GM18519 (cell line): Measurements from ENCODE around the gene RAB25.
"Not testable (repeated sequence)": the region's sequence is repeated elsewhere in the genome, so short reads cannot be mapped to it uniquely, and the experiment has no call there.

Source experiments
- ATAC-seq: cut with Tn5 transposase; IDR thresholded peaks from one replicate; pipeline ENCODE4 v1.9.1; 2021; ENCODE audit warnings: mild to moderate bottlenecking, moderate library complexity; ENCODE audit not compliant: unreplicated experiment, low FRiP score

The RAB25 gene

DNA sequence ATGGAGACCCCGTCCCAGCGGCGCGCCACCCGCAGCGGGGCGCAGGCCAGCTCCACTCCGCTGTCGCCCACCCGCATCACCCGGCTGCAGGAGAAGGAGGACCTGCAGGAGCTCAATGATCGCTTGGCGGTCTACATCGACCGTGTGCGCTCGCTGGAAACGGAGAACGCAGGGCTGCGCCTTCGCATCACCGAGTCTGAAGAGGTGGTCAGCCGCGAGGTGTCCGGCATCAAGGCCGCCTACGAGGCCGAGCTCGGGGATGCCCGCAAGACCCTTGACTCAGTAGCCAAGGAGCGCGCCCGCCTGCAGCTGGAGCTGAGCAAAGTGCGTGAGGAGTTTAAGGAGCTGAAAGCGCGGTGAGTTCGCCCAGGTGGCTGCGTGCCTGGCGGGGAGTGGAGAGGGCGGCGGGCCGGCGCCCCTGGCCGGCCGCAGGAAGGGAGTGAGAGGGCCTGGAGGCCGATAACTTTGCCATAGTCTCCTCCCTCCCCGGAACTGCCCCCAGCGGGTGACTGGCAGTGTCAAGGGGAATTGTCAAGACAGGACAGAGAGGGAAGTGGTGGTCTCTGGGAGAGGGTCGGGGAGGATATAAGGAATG lies 54.1 kb downstream of the RAB25 start:
- no peak for ATAC-seq

DNA sequence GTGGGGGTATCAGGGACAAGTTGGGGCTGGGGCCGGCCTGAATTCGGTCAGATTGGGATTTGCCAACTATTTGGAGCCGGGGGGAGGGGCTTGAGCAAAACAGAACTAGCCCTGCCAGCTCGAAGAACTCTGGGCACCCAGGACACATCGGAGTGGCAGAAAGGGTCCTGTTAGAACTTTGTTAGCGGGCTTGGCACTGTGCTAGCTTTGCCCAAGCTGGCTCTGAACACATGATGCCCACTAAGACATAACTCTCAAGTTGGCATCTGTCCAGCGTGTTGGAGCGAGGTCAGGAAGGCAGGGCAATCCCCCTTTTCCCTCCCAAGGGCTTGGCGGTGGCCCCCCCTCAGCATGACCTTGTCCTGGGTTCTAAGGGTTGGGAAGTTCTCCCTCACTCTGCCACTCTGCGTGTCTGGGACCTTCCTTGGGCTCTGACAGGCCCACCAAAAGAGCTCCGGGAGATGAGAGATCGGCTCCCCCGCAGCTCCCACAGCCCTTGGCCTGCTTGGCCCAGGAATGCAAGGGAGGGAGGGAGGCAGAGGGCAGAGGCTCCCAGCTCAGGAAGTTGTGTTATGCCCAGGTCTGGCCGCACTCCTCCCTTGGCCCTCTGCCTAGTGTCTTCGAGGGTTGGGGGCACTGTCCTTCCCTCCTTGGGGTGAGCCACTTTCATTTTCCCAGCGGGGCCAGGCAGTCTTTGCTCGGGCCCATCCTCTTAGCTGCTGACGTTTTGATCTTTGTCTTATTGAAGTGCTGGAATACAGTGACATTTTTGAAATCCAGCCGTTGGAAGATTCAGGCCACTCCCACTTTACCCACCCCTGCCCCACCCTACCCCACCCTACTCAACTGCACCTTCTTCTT lies 54.8 kb downstream of the RAB25 start:
- no peak for ATAC-seq

DNA sequence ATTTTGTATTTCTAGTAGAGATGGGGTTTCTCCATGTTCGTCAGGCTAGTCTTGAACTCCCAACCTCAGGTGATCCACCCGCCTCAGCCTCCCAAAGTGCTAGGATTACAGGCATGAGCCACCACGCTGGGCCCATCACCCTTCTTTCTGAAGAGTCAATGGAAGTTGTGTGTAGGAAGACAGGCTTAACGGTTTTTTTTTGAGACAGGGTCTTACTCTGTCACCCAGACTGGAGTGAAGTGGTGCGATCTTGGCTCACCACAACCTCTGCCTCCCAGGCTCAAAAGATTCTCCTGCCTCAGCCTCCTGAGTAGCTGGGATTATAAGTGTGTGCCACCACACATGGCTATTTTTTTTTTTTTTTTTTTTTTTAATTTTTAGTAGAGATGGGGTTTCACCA lies 55.8 kb downstream of the RAB25 start:
- ATAC-seq: not testable (repeated sequence)

DNA sequence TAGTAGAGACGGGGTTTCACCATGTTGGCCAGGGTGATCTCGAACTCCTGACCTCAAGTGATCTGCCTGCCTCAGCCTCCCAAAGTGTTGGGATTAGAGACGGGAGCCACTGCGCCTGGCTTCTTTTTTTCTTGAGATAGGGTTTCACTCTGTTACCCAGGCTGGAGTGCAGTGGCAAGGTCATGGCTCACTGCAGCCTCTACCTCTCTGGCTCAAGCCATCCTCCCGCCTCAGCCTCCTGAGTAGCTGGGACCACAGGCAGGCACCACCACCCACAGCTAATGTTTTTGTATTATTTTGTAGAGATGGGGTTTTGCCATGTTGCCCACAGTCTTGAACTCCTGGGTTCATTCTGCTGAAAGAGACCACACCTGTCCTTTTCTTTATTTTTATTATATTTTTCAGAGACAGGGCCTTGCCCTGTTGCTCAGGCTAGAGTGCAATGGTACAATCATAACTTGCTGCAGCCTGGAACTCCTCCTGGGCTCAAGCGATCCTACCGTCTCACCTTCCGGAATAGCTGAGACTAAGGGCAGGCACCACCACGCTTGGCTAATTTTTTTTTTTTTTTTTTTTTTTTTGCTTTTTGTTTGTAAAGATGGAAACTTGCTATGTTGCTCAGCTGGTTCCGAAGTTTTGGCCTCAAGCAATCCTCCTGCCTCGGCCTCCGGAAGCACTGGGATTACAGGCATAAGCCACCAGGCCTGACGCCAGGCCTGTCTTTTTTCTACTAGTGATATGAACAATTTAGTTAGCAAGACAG lies 56.6 kb downstream of the RAB25 start:
- ATAC-seq: no peak

DNA sequence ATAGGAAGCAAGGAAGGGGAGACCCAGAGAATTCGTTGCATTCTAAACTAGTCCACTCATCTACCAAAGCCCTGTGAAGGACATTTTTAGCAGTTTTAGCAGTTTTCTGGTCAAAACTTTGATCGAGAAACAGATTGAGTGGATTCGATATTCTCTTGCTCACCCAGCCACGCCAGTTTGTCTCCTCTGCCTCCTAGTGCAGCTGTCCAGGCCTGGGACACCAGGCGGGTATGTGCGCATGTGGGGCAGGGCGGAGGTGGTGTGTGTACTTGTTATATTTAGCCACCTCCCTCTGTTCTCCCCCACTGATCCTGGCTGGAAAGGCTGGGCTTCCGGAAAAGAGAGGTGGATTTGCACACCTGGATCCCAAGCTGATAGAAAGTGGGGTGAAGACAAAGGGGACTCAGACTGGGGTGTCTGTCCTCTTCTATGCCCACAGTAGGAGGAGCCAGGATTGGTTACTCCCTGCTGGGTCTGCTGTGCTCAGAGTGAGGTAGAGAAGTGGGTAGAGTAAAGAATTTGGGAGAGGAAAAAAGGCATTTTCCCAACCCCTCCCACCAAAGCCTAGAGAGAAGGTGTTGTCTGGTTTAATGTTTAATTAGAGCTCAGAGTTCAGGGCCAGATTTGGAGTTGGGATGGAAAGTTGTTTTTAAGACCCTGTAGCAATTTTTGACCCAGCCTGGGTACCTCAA lies 57.4 kb downstream of the RAB25 start:
- ATAC-seq: no peak

DNA sequence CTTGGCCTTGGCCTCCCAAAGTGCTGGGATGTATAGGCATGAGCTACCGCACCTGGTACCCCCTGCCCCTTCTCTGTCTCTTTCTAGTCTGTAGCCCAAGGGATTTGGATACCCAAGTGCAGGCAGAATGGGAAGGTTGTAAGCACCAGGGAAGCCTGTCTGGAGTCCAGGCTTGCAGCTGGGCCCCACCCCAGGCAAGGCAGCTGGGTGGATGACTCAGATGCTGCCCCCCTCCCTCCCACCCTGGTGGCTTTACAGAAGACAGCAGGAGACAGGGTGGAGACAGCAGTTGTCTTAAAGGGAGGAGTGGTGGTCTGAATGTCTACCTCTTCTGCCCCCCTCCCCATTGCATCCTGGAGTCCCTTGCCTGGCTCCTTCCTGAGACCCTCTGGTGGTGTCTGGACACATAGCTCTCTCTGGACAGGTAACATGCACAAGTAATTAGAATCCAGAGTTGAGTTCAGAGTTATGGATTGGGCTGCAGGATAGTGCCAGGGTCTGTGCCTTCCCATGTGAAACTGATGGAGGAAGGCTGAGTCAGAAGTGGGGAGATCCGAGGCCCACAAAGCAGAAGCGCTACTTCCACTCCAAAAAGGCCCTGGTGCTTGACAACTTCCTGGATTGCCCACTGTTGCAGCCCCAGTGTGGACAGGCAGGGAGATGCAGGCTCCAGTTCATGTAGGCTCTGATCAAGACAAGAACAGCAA lies 58.7 kb downstream of the RAB25 start:
- ATAC-seq: no peak
